Spleen (tissue), 11 donors: ENCODE measurements around the gene C1orf226. TPM values are rescaled to one million over a fixed set of nuclear protein-coding genes. Genes with fewer than 3 reads are reported as not detected.

Source experiments
- DNase-seq: peaks from one replicate; pipeline ENCODE4 v3.0.0-alpha.2; 2020
- H3K27ac ChIP-seq, 8 donors: fragments of 200-600 bp; sonication (generic) in 7 of 8; 1 replicate in 4 of 8; 2 replicates in 4 of 8; pipeline versions ENCODE4 v1.5.0 to v1.8.0; 2016 to 2021; ENCODE audit warnings: inconsistent platforms in 4 of 8, mild to moderate bottlenecking in 4 of 8, moderate library complexity in 1 of 8
- H3K27me3 ChIP-seq, 7 donors: fragments of 200-600 bp; sonication (generic) in 6 of 7; replicated peaks in 1 of 7; 1 replicate in 4 of 7; 2 replicates in 3 of 7; pipeline versions ENCODE4 v1.5.0 to v1.8.0; 2016 to 2021; ENCODE audit warnings: inconsistent platforms in 3 of 7, mild to moderate bottlenecking in 1 of 7
- H3K36me3 ChIP-seq, 6 donors: fragments of 200-600 bp; sonication (generic) in 5 of 6; 1 replicate in 4 of 6; 2 replicates in 2 of 6; pipeline versions ENCODE4 v1.5.0 to v1.8.0; 2016 to 2021; ENCODE audit warnings: inconsistent platforms in 2 of 6
- H3K4me1 ChIP-seq, 6 donors: fragments of 200-600 bp; sonication (generic) in 5 of 6; 1 replicate in 3 of 6; 2 replicates in 3 of 6; pipeline versions ENCODE4 v1.5.0 to v1.8.0; 2016 to 2021; ENCODE audit warnings: inconsistent platforms in 3 of 6
- H3K4me3 ChIP-seq, 8 donors: fragments of 200-600 bp; sonication (generic) in 7 of 8; 1 replicate in 4 of 8; 2 replicates in 4 of 8; pipeline versions ENCODE4 v1.5.0 to v1.8.0; 2016 to 2021; ENCODE audit warnings: inconsistent platforms in 4 of 8, mild to moderate bottlenecking in 4 of 8, moderate library complexity in 2 of 8
- H3K9me3 ChIP-seq, 8 donors: fragments of 200-600 bp; sonication (generic) in 7 of 8; 1 replicate in 4 of 8; 2 replicates in 4 of 8; pipeline versions ENCODE4 v1.5.0 to v1.8.0; 2016 to 2021; ENCODE audit warnings: inconsistent platforms in 4 of 8
- CTCF ChIP-seq, 11 experiments: fragments of 200-600 bp in 7 of 11; fragments of 450-650 bp in 4 of 11; sonication (generic) in 4 of 11; IDR thresholded peaks in 8 of 11; conservative IDR thresholded peaks in 3 of 11; 1 replicate in 7 of 11; 2 replicates in 4 of 11; pipeline versions ENCODE4 v1.4.0 to v1.8.0; 2016 to 2021; ENCODE audit warnings: antibody characterized with exemption in 11 of 11, inconsistent platforms in 4 of 11, mild to moderate bottlenecking in 1 of 11
- POLR2A ChIP-seq, 3 donors: fragments of 450-650 bp; IDR thresholded peaks; one replicate each; pipeline ENCODE4 v1.5.1; 2017; ENCODE audit warnings: antibody characterized with exemption in 3 of 3, mild to moderate bottlenecking in 1 of 3
- POLR2AphosphoS5 ChIP-seq, 3 donors: sonication (generic); formaldehyde crosslinking; IDR thresholded peaks; one replicate each; pipeline ENCODE4 v1.5.1; 2017; ENCODE audit warnings: antibody characterized with exemption in 3 of 3
- WGBS, 5 donors: extraction: QIAGEN DNeasy Blood & Tissue Kit in 3 of 5; methylation state at CpG; one replicate each; pipeline versions ENCODE4 v1.1.5 to v1.1.7; 2013 to 2018; 5-methylcytosine and 5-hydroxymethylcytosine counted together
- intact Hi-C: fragments of 100-400 bp; cut with DNase I; formaldehyde crosslinking; loops from one replicate; pipeline ENCODE4 v1.15.0; 2023; ENCODE audit warnings: low total_unique reads
- polyA plus RNA-seq, 3 donors: library from polyadenylated mRNA; stranded (reverse); fragments of 200-250 nt; gene quantifications; one replicate each; pipeline ENCODE4 v1.2.1, GENCODE V29; 2013
- total RNA-seq, 7 donors: library from RNA; depleted of rRNA in 3 of 7; stranded (reverse); fragments of >200 nt in 3 of 7; fragmentation: NEBNext Ultra II Directional in 4 of 7; extraction: Animal tissue kit (Norgen Biotek cat#: 25700) in 4 of 7; gene quantifications; one replicate each; pipeline versions ENCODE4 v1.1.0 to v1.2.1, GENCODE V29; 2016 to 2021
- donor health status: healthy with polysubstance abuse.
- donor health status: DM: no; HTN: no; CAD: no; lungs with moderate emphysema.
- donor health status: DM: no; HTN: no; CAD: no.
- donor health status: Bipolar disorder and iron deficiency.
- donor health status: healthy.
- donor health status: DM: no; HTN: no; CAD: no.
- donor health status: DM: yes; HTN: yes; CAD: no.

The C1orf226 gene
- total and polyA plus RNA-seq, 10 donors: 0.09 to 2.4 (median 1.0) TPM

- WGBS, 5 donors: 84 to 93% (median 92%) methylated on average over 10 of the region's 10 CpGs
- intact Hi-C loops: no loop called here
- Histone ChIP-seq H3K36me3 (peaks cover 0 to 27% (median 0%) of the 10 kb centered on the region in 6 donors), H3K4me1 (no peaks in the 10 kb centered on the region), H3K4me3 (no peak overlapping the region), H3K27ac (no peak overlapping the region), H3K9me3 (no peaks in the 10 kb centered on the region), H3K27me3 (peaks cover 0 to 8% (median 0%) of the 10 kb centered on the region in 7 donors)
- no peak for TF ChIP-seq CTCF (IDR thresholded peaks at IDR 0.05 in 8 of 11, conservative IDR thresholded peaks at IDR 0.05 in 3 of 11)
- no peak for TF ChIP-seq POLR2AphosphoS5 (IDR thresholded peaks at IDR 0.05)
- no peak for TF ChIP-seq POLR2A (IDR thresholded peaks at IDR 0.05)
- DNase-seq: no peak
Measured at GRCh38 chr1:162367772-162368171, 13.8 kb upstream of the C1orf226 start.

GRCh38 chr1:162368451-162368850 lies 13.1 kb upstream of the C1orf226 start:
- no peak for TF ChIP-seq POLR2AphosphoS5 (IDR thresholded peaks at IDR 0.05)
- no peak for TF ChIP-seq POLR2A (IDR thresholded peaks at IDR 0.05)
- H3K27ac ChIP-seq: no peak overlapping the region
- intact Hi-C loops: no loop called here
- H3K27me3 ChIP-seq: peaks cover 0 to 8% (median 0%) of the 10 kb centered on the region in 7 donors
- H3K9me3 ChIP-seq: no peaks in the 10 kb centered on the region
- no peaks in the 10 kb centered on the region for H3K4me1 ChIP-seq
- WGBS, 5 donors: 63 to 86% (median 72%) methylated on average over 4 of the region's 4 CpGs
- no peak overlapping the region for H3K4me3 ChIP-seq
- peaks cover 0 to 27% (median 0%) of the 10 kb centered on the region in 6 donors for H3K36me3 ChIP-seq
- no peak for DNase-seq

GRCh38 chr1:162369571-162369970 lies 12.0 kb upstream of the C1orf226 start:
- intact Hi-C loops: no loop called here
- Histone ChIP-seq H3K36me3 (peaks cover 0 to 31% (median 0%) of the 10 kb centered on the region in 6 donors), H3K27ac (no peak overlapping the region), H3K4me1 (no peaks in the 10 kb centered on the region), H3K27me3 (peaks cover 0 to 8% (median 0%) of the 10 kb centered on the region in 7 donors), H3K4me3 (no peak overlapping the region), H3K9me3 (no peaks in the 10 kb centered on the region)
- WGBS, 5 donors: 81 to 93% (median 85%) methylated on average over 7 of the region's 7 CpGs
- no peak for DNase-seq
- TF ChIP-seq POLR2A (IDR thresholded peaks at IDR 0.05) (no peak), CTCF (IDR thresholded peaks at IDR 0.05 in 8 of 11, conservative IDR thresholded peaks at IDR 0.05 in 3 of 11) (no peak), POLR2AphosphoS5 (IDR thresholded peaks at IDR 0.05) (no peak)

GRCh38 chr1:162370161-162370560 lies 11.4 kb upstream of the C1orf226 start:
- Histone ChIP-seq H3K4me1 (no peaks in the 10 kb centered on the region), H3K9me3 (no peaks in the 10 kb centered on the region), H3K27ac (no peak overlapping the region), H3K4me3 (no peak overlapping the region), H3K36me3 (peaks cover 0 to 35% (median 0%) of the 10 kb centered on the region in 6 donors), H3K27me3 (peaks cover 0 to 8% (median 0%) of the 10 kb centered on the region in 7 donors)
- intact Hi-C loops: no loop called here
- 79 to 97% (median 85%) methylated on average over 1 of the region's 1 CpG for WGBS, 5 donors
- DNase-seq: no peak
- TF ChIP-seq POLR2A (IDR thresholded peaks at IDR 0.05) (no peak), POLR2AphosphoS5 (IDR thresholded peaks at IDR 0.05) (no peak), CTCF (IDR thresholded peaks at IDR 0.05 in 8 of 11, conservative IDR thresholded peaks at IDR 0.05 in 3 of 11) (no peak)

GRCh38 chr1:162370721-162371120 lies 10.8 kb upstream of the C1orf226 start:
- 88 to 99% (median 91%) methylated on average over 3 of the region's 3 CpGs for WGBS, 5 donors
- no peak overlapping the region for H3K27ac ChIP-seq
- H3K4me1 ChIP-seq: no peaks in the 10 kb centered on the region
- TF ChIP-seq POLR2AphosphoS5 (IDR thresholded peaks at IDR 0.05) (no peak), POLR2A (IDR thresholded peaks at IDR 0.05) (no peak), CTCF (IDR thresholded peaks at IDR 0.05 in 8 of 11, conservative IDR thresholded peaks at IDR 0.05 in 3 of 11) (no peak)
- H3K4me3 ChIP-seq: no peak overlapping the region
- H3K36me3 ChIP-seq: peaks cover 0 to 32% (median 0%) of the 10 kb centered on the region in 6 donors
- H3K27me3 ChIP-seq: peaks cover 0 to 8% (median 0%) of the 10 kb centered on the region in 7 donors
- intact Hi-C loops: no loop called here
- no peak for DNase-seq
- H3K9me3 ChIP-seq: no peaks in the 10 kb centered on the region
